ENCODE data around the gene CLIP2.
"Not testable (repeated sequence)": the region's sequence is repeated elsewhere in the genome, so short reads cannot be mapped to it uniquely, and the experiment has no call there.

Gene CLIP2

DNA sequence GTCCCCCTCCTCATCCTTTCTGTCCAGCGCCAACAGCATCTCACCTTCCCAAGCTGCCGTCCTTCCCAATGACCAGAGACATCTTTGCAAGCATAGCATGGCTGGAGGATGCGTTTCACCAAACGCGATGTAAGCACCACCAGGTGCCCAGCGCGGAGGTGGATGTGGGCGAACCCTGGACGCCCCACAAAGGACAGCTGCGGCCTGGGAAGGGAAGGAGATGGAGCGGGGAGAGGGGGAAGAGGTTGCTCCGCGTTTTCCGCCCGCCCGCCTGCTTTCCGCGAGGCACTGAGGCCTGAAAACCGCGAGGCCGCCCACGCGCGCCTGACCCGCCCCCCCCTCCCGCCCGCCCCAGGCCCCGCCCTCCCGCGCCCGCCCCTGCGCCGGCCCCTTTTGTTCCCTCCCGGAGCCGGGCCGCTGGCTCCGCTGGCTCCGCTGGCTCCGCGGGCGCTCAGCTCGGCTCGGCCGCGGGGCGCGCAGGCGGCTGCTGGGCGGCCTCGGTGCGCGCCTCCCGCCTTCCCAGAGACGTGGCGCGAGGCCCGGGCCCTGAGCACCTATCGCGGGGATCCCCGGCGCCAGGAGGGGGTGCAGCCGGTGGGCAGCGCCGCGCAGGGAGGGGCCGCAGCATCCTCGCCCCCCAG lies at the start of gene CLIP2:
CLIP2 (plus strand) TSS at position 390 of the 641 bp plus-strand sequence. CDS start 28,140 bp downstream, outside the sequence.
- CTCF ChIA-PET = interaction anchor here (0.7 to 6.6 kb wide), 3 partner anchors 13 to 111 kb away, joined by 3 to 57 read pairs (median 5); no protein-coding TSS in a partner anchor
- POLR2A ChIA-PET = interaction anchor here (1.2 to 1.7 kb wide), 3 partner anchors 10 to 82 kb away, joined by 3 to 4 read pairs (median 4); no protein-coding TSS in a partner anchor
- DNase-seq (ENCODE audit: extremely low spot score) = peak; percentile 90
- TF ChIP-seq, protein P1, sequence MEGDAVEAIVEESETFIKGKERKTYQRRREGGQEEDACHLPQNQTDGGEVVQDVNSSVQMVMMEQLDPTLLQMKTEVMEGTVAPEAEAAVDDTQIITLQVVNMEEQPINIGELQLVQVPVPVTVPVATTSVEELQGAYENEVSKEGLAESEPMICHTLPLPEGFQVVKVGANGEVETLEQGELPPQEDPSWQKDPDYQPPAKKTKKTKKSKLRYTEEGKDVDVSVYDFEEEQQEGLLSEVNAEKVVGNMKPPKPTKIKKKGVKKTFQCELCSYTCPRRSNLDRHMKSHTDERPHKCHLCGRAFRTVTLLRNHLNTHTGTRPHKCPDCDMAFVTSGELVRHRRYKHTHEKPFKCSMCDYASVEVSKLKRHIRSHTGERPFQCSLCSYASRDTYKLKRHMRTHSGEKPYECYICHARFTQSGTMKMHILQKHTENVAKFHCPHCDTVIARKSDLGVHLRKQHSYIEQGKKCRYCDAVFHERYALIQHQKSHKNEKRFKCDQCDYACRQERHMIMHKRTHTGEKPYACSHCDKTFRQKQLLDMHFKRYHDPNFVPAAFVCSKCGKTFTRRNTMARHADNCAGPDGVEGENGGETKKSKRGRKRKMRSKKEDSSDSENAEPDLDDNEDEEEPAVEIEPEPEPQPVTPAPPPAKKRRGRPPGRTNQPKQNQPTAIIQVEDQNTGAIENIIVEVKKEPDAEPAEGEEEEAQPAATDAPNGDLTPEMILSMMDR (IDR thresholded peaks at IDR 0.05; ENCODE audit: control extremely low read depth, extremely low read depth, low read depth, missing control alignments) = no peak

DNA sequence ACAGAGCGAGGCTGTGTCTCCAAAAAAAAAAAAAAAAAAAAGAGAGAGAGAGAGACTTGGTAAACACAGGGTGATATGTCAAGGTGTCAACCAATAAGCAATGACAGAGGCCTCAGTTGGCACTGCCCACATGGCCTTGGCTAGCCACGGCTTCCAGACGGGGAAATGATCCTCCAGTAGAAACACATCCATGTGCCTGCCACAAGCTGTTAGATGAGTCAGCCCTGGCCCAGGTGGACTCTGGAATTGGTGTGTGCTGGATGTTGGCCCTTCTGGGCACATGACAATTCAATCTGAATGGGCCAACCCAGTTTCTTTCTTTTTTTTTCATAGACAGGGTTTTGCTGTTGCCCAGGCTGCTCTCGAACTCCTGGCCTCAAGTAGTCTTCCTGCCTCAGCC lies 48.7 kb upstream of the CLIP2 start:
- TF ChIP-seq, protein P1 (IDR thresholded peaks at IDR 0.05; ENCODE audit: control extremely low read depth, extremely low read depth, low read depth, missing control alignments) = no peak
- DNase-seq (ENCODE audit: extremely low spot score) = no peak
- ChIA-PET CTCF (interaction anchor here (0.7 to 1.4 kb wide), 3 partner anchors 12 to 160 kb away, joined by 3 to 7 read pairs (median 4); no protein-coding TSS in a partner anchor), POLR2A (interaction anchor here (0.7 to 1.0 kb wide), 2 partner anchors 9 to 17 kb away, joined by 4 to 7 read pairs; no protein-coding TSS in a partner anchor)

DNA sequence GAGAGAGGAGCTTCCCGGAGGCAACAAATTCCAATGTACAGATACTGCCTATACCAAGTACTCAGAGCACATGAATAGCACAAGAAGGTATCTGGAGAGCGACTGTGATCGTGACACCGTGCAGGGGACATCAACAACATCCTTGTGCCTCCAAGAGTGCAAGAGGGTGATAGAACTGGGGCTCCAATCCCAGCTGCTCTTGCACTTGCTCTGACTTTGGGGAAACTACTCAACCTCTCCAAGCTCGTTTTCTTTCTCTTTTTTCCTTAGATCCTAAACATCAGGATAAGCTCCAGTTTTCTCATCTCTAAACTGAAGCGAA lies 47.1 kb upstream of the CLIP2 start:
- DNase-seq (ENCODE audit: extremely low spot score) = no peak
- TF ChIP-seq, protein P1 (IDR thresholded peaks at IDR 0.05; ENCODE audit: control extremely low read depth, extremely low read depth, low read depth, missing control alignments) = no peak
- ChIA-PET CTCF (interaction anchor here (1.0 to 2.7 kb wide), 3 partner anchors 10 to 40 kb away, joined by 3 to 15 read pairs (median 9); no protein-coding TSS in a partner anchor), POLR2A (interaction anchor here (0.7 to 1.0 kb wide), 2 partner anchors 8 to 11 kb away, joined by 3 to 5 read pairs; no protein-coding TSS in a partner anchor)

DNA sequence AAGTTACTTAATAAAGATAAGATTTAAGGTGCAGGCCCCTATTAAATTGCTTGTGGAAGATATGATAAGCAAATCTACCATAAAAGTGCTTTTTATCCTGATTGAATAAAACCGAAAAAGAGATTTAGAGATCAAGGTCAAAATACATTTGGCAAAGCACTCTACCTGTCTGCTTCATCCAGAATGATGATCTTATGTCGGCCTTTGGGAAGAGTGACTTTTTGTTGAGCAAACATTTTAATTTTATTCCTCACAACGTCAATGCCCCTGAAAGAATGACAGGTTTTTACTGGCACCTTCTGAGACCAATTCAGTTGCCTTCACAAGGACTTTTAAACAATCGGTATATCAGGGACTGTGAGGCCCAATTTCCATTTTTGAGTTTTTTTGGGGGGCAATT lies 42.7 kb upstream of the CLIP2 start:
- CTCF ChIA-PET = no interaction called here
- POLR2A ChIA-PET = no interaction called here
- TF ChIP-seq, protein P1 (IDR thresholded peaks at IDR 0.05; ENCODE audit: control extremely low read depth, extremely low read depth, low read depth, missing control alignments) = no peak
- DNase-seq (ENCODE audit: extremely low spot score) = no peak

DNA sequence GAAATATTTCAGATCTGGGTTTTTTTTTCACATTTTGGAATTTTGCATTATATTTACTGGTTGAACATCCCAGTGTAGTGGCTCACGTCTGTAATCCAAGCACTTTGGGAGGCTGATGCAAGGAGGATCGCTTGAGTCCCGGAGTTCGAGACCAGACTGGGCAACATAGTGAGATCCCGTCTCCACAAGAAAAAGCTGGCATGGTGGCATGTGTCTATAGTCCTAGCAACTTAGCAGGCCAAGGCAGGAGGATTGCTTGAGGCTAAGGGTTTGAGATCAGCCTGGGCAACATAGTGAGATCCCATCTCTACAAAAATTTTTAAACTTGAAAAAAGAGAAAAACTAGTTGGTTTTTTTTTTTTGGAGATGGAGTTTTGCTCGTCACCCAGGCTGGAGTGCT lies 41.1 kb upstream of the CLIP2 start:
- ChIA-PET CTCF (interaction anchor here (1.1 kb wide), 1 partner anchor 11 kb away, joined by 3 read pairs; no protein-coding TSS in a partner anchor), POLR2A (no interaction called here)
- no peak for DNase-seq (ENCODE audit: extremely low spot score)
- TF ChIP-seq, protein P1 (IDR thresholded peaks at IDR 0.05; ENCODE audit: control extremely low read depth, extremely low read depth, low read depth, missing control alignments) = no peak

DNA sequence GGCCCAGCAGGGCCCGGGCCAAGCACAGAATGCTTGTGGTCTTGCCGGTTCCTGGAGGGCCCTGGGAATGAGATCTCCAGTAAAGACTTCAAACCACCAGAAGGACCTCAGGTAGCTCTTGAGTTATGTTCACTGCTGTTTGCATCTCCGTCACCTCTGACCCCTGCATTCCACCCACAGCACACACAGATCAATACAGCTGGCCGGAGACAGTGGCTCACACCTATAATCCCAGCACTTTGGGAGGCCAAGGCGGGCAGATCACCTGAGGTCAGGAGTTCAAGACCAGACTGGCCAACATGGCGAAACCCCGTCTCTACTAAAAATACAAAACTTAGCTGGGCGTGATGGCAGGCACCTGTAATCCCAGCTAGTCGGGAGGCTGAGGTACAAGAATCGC lies 40.1 kb upstream of the CLIP2 start:
- POLR2A ChIA-PET; DNase-seq (ENCODE audit: extremely low spot score): not testable (repeated sequence)
- CTCF ChIA-PET = interaction anchor here (1.1 kb wide), 2 partner anchors 12 to 152 kb away, joined by 3 read pairs; no protein-coding TSS in a partner anchor

DNA sequence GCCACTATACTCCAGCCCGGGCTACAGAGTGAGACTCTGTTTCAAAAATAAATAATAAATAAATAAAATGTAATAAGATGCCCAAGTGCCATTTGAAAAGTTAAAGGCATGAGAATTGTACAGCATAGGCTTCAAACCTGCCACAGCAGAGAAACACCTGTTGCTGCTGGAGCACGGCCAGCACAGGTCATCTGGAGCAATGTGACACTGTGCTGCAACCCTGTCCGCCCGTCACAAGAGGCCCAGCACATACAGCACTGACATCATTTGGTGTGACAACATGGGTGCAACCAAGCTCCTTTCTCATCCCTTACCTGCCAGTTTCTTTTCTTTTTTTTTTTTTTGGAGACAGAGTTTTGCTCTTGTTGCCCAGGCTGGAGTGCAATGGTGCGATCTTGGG lies 36.3 kb upstream of the CLIP2 start:
- TF ChIP-seq, protein P1 (IDR thresholded peaks at IDR 0.05; ENCODE audit: control extremely low read depth, extremely low read depth, low read depth, missing control alignments) = no peak
- CTCF ChIA-PET = interaction anchor here (1.1 to 3.0 kb wide), 7 partner anchors 11 to 148 kb away, joined by 3 to 14 read pairs (median 4); no protein-coding TSS in a partner anchor
- no peak for DNase-seq (ENCODE audit: extremely low spot score)
- POLR2A ChIA-PET = interaction anchor here (0.6 to 0.7 kb wide), 2 partner anchors 60 to 143 kb away, joined by 3 to 5 read pairs; no protein-coding TSS in a partner anchor

Measured in GM10248 (cell line).